ENCODE results near the gene C3AR1.

- TF ChIP-seq CTCF (IDR thresholded peaks at IDR 0.05) (no peak), POLR2A (IDR thresholded peaks at IDR 0.05) (no peak)
These were observed 29.0 kb downstream of the C3AR1 start for GRCh38 chr12:8037046-8037663.
